Endometrial microvascular endothelial cells (primary cell): ENCODE data around the gene KIF2A. TPM values are rescaled to one million over a fixed set of nuclear protein-coding genes. Genes with fewer than 3 reads are reported as not detected.

Source experiments
- in situ Hi-C: cut with HindIII; loops from 2 replicates; pipeline ENCODE4 v1.10.0; 2017; ENCODE audit warnings: low sequenced_read_pairs, low pct_unique_long_range_greater_than_20kb; ENCODE audit errors: inconsistent ontology term
- total RNA-seq: library from RNA; depleted of rRNA; stranded (reverse); fragments of >200 nt; gene quantifications from one replicate; pipeline ENCODE4 v1.2.3, GENCODE V29; 2015; ENCODE audit errors: inconsistent ontology term

KIF2A gene
- total RNA-seq, 1 donor from 2014 or later = 44.0 TPM

DNA sequence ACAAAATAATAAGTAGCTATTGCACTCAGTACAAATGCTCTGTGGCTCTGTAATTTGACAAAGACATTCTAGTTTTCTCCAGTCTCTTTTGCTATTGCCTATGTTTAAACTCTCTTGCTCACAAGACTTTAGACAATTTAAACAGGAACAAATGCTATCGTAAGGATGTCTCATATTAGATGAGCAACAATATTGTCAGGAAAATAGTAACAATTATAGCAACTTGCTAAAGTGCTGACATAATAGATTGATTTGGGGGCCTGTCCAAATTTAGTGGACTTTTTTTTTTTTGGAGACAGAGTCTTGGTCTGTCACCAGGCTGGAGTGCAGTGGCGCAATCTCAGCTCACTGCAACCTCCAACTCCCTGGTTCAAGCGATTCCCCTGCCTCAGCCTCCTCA, 11.8 kb downstream of the KIF2A start:
- in situ Hi-C loops = no loop called here

DNA sequence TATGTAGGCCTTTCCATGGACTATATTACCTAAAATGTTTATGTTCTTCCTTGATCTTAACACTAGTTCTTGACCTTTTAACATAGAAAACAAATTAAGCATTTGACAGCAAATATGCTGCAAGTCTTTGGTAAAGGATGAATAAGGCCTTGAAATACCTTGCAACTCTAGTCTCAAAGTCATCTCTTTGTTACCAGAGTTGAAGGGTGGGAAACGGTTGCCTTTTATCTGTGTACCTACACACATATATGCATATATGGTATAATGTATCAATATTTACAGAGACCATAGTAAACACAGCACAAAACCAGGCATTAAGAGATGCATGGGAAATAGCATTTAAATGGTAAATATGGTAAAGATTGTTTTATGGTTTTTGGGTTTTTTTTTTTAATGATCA, 16.5 kb downstream of the KIF2A start:
- in situ Hi-C loops = no loop called here

DNA sequence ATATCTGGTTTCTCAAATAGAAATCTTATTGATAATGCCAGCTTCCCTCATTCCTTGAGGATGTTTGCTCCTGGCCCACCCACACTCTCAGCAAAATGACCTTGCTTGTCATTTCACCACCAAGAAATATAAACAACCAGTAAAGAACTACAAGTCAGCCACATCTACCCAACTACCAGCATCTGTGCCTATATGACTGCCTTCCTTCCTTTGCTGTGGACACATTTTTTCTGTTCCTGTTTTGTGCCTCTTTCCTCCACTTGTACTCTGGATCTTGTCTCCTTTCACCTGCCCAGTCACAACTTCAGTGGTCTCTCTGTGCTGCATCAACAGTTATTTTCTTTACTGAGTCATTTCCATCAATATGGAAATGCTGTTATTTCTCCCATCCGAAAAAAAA, 20.3 kb downstream of the KIF2A start:
- in situ Hi-C loops = no loop called here

DNA sequence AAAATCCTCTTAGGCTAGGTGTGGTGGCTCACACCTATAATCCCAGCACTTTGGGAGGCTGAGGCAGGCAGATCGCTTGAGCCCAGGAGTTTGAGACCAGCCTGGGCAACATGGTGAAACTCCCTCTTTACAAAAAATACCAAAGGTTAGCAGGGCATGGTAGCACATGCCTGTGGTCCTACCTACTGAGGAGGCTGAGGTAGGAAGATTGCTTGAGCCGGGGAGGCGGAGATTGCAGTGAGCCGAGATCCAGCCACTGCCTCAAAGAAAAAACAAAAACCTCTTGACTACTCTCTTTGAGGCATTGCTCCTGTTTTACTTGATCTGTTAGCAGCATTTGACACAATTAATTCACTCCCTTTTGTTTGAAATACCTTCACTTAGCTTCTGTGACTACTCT, 20.7 kb downstream of the KIF2A start:
- in situ Hi-C loops = no loop called here

DNA sequence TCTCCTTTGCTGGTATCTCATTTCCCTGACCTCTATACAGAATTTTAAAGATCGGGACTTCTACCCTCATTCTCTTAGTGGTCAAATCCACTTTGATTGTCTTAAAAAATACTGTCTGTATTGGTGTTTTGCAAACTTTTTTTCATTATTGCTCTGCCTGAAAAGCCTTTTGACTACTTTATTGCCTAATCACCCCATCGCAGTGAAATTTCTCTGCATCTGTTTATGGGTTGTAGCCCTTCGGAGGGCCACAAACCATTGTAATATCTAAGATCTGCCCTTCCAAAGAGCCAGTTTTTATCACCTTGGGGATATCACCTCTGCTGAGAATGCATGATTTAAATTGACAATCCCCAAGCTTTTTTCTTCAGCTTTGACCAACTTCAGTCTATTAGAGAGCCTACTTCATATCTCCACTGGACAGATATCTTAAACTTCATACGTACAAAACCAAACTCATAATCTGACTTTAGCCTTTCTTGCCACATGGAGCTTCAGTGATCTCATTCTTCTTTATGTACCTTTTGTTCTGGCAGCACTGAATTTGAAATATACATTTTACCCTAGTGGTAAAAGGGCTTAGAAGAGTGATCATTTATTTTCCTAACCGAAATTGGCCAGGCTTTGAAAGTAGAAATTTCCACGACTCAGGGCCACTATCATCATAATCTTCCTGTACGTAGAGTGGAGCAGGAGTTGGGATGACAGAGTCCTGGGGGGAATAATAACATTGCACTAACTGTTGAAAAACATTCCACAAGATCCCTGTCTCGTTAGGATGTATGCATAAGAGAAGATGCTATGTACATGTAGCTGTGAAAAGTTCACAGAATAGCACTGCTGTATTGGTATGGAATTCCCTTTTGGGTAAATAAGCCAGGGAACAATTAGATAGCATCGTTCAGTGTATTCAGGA, 21.4 kb downstream of the KIF2A start:
- in situ Hi-C loops = no loop called here

DNA sequence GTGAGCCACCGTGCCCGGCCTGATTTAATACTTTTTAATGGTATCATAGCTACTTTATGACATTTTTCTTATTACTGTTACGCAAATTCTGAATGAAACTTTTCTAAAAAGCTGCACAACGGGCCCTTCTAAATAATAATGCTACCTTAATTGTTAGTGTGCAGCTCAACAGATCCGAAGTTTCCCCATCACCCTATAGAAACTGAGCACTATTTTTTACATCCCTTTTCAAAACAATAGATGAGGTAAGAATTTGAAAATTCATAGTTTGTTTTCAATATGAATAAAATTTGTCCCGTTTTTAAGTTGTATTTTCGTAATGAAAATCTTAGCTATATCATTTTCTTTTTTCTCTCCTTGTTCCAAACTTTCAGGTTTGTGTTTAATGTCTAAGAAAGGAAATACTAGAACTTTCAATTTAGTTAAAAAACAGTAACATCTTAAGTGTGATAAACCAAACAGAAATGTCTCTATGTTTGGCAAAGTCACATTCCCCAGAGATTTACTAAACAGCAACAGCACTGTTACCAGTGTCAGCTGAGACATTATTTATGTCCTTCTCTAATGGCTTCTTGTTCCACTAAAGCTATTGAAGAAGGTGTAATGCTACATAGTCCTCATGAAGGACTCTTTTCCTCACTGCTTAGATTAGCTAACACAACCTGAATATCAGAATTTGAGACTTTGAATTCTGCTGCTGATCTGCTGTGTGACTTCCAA, 22.9 kb downstream of the KIF2A start:
- in situ Hi-C loops = no loop called here

DNA sequence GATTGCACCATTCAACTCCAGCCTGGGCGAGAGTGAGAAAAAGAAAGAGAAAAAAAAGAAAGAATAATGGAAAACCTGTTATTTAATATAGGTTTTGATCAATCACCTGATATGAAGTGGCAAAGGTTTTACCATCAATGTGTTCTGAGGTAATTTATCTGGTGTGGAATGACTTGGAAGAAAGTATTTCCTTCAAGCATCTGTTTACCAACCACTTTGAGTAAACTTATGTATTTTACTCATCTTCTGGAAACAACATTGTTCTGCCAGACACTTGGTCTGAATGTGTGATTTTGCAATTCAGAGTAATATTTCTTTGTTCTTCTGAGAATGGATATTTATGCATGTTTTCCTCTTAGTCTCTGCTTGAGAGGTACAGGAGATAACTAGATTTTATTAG, 24.3 kb downstream of the KIF2A start:
- in situ Hi-C loops = no loop called here

DNA sequence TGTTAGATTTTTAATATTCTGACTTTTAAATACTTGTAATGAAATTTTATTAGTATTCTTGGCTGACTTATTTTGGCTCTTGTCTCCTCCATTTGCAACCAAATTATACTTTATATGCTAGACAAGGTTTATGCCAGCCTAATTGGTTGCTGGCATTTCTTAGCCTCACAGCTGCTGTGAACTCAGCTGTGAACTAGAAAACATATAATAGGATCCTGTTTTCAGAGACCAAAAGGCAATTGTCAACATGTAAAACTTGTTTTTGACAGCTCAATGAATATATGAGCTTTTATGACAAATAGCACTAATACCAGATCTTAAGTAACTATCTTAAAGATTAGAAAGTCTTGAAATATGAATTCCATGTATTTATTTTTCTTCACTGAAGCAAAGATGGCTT, 25.9 kb downstream of the KIF2A start:
- in situ Hi-C loops = no loop called here

DNA sequence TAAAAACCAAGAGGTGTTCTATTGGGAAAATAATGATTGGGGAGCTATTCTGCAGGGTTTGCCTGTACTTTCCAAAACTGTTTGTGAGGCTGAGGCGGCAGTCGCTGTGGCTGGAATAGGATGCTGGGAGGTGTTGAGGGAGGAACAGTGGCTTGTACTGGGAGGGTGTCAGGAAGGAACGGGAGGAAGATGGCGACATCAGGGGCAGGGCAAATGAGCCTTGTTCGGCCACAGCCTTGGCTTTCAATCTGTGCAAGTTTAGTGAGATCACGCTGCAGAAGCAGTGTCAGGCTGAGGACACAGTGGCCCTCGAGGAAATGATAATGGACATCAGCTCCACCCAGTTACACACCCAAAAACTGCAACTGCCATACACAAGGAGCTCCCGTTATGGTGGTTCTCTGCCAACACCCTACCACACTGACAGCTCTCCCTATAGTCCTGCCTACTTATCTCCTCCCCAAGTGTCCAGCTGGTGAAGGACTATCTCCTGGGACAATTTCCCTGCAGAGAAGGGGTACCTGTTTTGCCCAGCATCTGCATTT, 27.3 kb downstream of the KIF2A start:
- in situ Hi-C loops = no loop called here

DNA sequence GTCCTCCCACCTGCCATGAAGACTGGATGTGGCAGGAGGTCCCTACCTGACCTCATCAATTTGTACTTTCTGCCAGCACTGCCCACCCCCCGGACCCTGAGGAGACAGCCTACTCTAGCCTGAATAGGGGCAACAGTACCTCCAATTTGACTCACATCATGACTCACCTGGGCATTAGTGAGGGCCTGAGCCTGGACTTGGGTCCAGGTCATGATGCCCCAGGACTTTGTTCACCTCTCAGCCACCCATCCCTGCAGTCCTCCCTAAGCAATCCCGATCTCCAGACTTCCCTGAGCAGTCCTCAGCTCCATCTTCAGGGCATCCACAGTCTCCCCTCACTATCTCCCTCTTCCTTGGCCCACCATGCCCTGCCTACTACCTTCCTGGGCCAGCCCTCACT, 28.1 kb downstream of the KIF2A start:
- in situ Hi-C loops = no loop called here

DNA sequence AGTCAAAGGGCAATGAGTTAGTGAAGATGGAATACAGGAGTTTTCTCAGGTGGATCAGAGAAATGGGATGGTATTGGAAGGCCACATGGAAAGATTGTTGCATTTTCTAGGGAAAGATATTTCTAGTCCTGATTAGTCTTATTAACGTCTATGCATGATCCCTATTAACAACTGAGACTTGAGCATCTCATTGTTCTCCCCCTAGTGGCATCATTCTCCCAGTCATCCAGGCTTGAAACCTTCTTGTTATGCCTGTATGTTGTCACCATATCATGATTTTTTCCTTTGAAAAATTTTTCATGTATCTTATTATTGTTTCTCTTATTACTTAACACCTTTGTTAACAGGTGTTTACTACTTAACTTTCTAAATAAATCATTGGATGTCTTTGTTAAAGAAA, 34.4 kb downstream of the KIF2A start:
- in situ Hi-C loops = no loop called here

DNA sequence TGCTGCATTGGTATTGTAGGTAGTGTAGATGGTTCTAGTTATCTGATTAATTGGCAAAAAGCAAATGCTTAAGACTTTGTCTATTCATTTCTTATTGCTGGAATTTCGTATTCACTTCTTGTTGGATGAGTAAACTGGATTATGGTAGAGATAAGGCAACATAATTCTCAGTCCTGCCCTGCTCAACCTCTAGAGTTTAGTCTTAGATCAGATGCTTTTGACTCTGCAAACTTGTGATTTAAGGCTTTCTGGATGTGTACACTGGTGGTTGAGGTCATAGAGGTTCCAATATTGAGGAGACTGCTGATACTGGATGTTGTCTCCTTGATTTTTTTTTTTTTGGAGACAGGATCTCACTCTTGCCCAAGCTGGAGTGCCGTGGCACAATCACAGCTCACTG, 35.0 kb downstream of the KIF2A start:
- in situ Hi-C loops = no loop called here

DNA sequence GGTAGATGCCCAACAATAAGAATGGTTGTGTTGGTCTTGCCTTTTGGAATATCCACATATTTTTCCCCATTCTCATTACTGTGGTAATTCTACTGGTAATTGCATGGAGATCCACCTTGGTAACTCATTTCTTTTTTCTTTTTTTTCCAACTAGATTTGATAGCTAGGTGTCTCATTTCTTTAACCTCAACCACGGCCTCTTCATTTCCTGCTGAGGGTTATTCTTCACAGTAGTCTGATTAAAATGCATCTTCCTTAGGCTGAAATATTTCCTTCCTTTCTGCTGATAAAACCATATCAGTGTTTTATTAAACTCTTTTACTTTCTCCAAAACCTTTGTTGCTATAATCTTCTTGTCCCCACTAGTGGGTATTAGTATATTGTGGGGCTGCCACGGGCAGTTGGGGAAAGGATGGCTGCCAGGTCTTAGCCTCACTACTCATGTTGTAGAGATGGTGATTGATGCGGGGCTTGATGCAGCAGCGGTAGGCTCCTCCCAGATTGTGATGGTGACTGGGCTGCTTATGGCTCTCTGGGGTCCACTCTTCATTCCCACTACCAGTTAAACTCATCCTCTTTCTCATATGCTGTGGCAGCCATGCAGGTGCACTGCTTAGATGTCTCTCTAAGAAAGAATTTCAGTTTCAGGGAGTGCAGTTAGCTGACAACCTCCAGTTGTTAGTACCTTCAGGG, 35.9 kb downstream of the KIF2A start:
- in situ Hi-C loops = no loop called here

DNA sequence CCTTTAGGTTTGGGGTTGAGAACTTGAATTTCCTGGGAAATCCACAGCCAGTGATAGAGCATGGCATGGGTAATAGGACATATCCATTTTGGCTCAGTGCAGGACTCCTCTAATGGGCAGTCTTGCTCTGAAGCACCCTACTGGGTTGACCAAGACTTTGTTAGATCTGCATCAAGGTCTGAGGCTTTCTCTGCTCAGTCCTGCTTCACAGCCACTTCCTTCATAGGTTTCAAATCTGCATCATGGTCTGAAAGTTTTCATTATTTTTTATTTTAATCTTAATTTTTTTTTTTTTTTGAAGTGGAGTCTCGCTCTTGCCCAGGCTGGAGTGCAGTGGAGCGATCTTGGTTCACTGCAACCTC, 36.5 kb downstream of the KIF2A start:
- in situ Hi-C loops = no loop called here

DNA sequence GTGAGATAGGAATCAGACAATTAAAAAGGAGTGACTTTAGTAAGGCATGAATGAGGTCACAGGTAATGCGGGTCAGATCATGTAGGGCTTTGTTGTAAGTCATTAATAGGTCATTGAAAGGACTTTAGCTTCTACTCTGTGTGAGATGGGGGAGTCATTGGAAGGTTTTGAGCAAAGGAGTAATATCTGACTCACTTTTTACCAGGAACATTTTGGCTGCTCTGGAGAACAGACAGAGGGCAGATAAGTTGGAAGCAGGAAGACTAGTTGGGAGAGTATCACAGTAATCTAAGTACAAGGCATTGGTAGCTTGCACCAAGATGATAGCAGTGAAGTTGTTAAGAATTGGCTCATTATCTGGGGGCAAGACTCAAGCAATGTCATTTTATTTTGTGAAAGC, 37.4 kb downstream of the KIF2A start:
- in situ Hi-C loops = no loop called here

DNA sequence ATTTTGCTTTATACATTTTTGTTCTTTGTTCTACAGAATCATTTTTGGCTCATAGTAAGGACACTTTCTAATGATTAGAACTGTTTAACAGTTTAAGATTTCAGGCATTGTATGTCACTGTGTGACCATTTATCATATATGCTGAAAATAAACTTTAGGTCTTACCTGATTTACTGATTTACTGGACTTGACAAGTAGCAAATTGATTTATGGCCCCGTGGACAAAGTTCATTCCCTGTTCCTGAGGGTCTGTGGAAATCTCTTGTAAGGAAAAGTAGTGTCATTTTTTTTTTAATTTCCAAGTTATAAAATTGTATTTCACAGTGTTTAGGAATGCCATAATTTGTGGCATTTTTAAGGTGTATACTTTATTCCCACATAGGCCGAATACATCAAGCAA, 40.7 kb downstream of the KIF2A start:
- in situ Hi-C loops = no loop called here

DNA sequence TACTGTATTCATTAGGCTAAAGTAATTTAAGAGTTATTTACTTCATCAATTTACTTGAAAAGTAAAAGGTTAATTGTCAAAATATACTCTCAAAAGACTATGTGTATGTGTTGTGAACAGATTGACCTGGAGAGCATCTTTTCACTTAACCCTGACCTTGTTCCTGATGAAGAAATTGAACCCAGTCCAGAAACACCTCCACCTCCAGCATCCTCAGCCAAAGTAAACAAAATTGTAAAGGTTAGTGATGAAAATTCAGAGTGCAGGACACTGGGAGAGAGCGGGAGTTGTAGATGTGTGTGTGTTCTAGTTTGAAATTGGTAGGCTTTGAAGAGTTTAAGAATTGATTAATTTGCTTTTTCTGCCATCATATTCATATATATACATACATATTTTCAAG, 41.9 kb downstream of the KIF2A start:
- in situ Hi-C loops = no loop called here

DNA sequence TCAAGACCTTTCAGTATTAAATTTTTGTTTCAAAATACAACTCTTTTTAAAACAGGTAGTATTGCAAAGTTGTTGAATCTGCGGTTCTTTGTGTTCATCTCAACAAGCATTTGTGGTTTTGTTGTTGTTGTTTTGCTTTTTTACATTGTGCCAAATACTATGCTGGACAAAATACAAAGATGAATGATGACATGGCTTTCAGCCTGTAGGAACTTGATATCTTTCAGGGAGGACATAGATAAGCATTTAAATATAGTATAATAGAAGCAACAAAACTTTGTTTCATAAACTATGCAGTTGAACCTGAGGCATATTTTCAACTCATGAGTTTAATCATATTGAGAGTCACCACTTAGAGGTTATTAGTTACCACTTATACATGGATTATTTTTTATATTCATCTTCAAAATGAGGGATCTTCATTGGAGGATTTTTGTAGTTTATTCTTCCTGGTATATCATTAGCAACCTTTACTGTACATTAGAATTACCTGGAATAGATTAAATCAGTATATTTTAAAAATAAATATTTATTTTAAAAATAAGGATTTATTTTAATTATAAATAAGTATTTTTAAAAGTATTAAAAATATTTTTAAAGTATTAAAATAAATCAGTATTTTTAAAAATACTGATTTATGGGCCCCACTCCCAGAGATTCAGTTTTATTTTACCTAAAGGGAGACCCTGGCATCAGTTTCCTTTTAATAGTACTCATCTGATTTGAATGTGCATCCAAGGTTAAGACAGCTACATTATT, 42.9 kb downstream of the KIF2A start:
- in situ Hi-C loops = no loop called here
